ENCODE data around the gene GRN.
"Not testable (repeated sequence)": the region's sequence is repeated elsewhere in the genome, so short reads cannot be mapped to it uniquely, and the experiment has no call there.

- not testable (repeated sequence) for TF ChIP-seq CTCF (IDR thresholded peaks at IDR 0.05; ENCODE audit: borderline replicate concordance, extremely low read depth, low read length, poor library complexity, severe bottlenecking); EZH2 (IDR thresholded peaks at IDR 0.05; ENCODE audit: borderline replicate concordance, low read depth, low read length, severe bottlenecking)
Measured at GRCh38 chr17:44369414-44370023, 24.4 kb downstream of the GRN start.
